ENCODE measurements around the gene L3MBTL3.
"Not testable (repeated sequence)": the region's sequence is repeated elsewhere in the genome, so short reads cannot be mapped to it uniquely, and the experiment has no call there.

Gene L3MBTL3

GRCh38 chr6:130138909-130139242 is 120.5 kb downstream of the L3MBTL3 start:
- DNase-seq (ENCODE audit: low spot score): no peak

GRCh38 chr6:130140084-130140483 is 121.7 kb downstream of the L3MBTL3 start:
- no peak for DNase-seq (ENCODE audit: low spot score)

- DNase-seq (ENCODE audit: low spot score): no peak
Measured at GRCh38 chr6:130143709-130144108, 125.3 kb downstream of the L3MBTL3 start.

- no peak for DNase-seq (ENCODE audit: low spot score)
Measured at GRCh38 chr6:130147111-130147510, 128.7 kb downstream of the L3MBTL3 start.

GRCh38 chr6:130148181-130148580 is 129.8 kb downstream of the L3MBTL3 start:
- no peak for DNase-seq (ENCODE audit: low spot score)

GRCh38 chr6:130149016-130149415 is 130.6 kb downstream of the L3MBTL3 start:
- not testable (repeated sequence) for DNase-seq (ENCODE audit: low spot score)

- no peak for DNase-seq (ENCODE audit: low spot score)
Measured at GRCh38 chr6:130150906-130151305, 132.5 kb downstream of the L3MBTL3 start.

- no peak for DNase-seq (ENCODE audit: low spot score)
Measured at GRCh38 chr6:130152908-130153510, 134.6 kb downstream of the L3MBTL3 start.

- no peak for DNase-seq (ENCODE audit: low spot score)
Measured at GRCh38 chr6:130156908-130157307, 138.5 kb downstream of the L3MBTL3 start.

GRCh38 chr6:130158056-130158455 is 139.7 kb downstream of the L3MBTL3 start:
- DNase-seq (ENCODE audit: low spot score): no peak

- DNase-seq (ENCODE audit: low spot score): no peak
Measured at GRCh38 chr6:130158548-130158947, 140.2 kb downstream of the L3MBTL3 start.

GRCh38 chr6:130159956-130160355 is 141.6 kb downstream of the L3MBTL3 start:
- DNase-seq (ENCODE audit: low spot score): no peak

- DNase-seq (ENCODE audit: low spot score): no peak
Measured at GRCh38 chr6:130161683-130162404, 143.5 kb downstream of the L3MBTL3 start.

- DNase-seq (ENCODE audit: low spot score): no peak
Measured at GRCh38 chr6:130162421-130162820, 144.0 kb downstream of the L3MBTL3 start.

- DNase-seq (ENCODE audit: low spot score): no peak
Measured at GRCh38 chr6:130163266-130163665, 144.9 kb downstream of the L3MBTL3 start.

GRCh38 chr6:130164251-130164650 is 145.9 kb downstream of the L3MBTL3 start:
- DNase-seq (ENCODE audit: low spot score): no peak

GRCh38 chr6:130167655-130168054 is 149.3 kb downstream of the L3MBTL3 start:
- peak; percentile 13 for DNase-seq (ENCODE audit: low spot score)

GRCh38 chr6:130170160-130170559 is 151.8 kb downstream of the L3MBTL3 start:
- DNase-seq (ENCODE audit: low spot score): not testable (repeated sequence)

GRCh38 chr6:130173377-130174004 is 155.1 kb downstream of the L3MBTL3 start:
- DNase-seq (ENCODE audit: low spot score): not testable (repeated sequence)

GRCh38 chr6:130176378-130176777 is 158.0 kb downstream of the L3MBTL3 start:
- DNase-seq (ENCODE audit: low spot score): no peak

- DNase-seq (ENCODE audit: low spot score): no peak
Measured at GRCh38 chr6:130178692-130179091, 160.3 kb downstream of the L3MBTL3 start.

- no peak for DNase-seq (ENCODE audit: low spot score)
Measured at GRCh38 chr6:130182466-130182865, 164.1 kb downstream of the L3MBTL3 start.
